Measurements from ENCODE around the gene COLEC11. TPM values are rescaled to one million over a fixed set of nuclear protein-coding genes. Genes with fewer than 3 reads are reported as not detected.

The COLEC11 gene
- total RNA-seq, 1 donor from 2014 or later: not detected

GRCh38 chr2:3664925-3665324, 70.0 kb downstream of the COLEC11 start:
- H3K4me3 Mint-ChIP-seq: no peak overlapping the region
- H3K9me3 Mint-ChIP-seq: no peaks in the 10 kb centered on the region
- intact Hi-C loops (cut with micrococcal nuclease): no loop called here
- H3K27ac Mint-ChIP-seq: no peak overlapping the region
- no peaks in the 10 kb centered on the region for H3K36me3 Mint-ChIP-seq (ENCODE audit: low read depth)
- no peaks in the 10 kb centered on the region for H3K27me3 Mint-ChIP-seq (ENCODE audit: insufficient read depth)
- DNase-seq (ENCODE audit: low spot score): no peak
- H3K4me1 Mint-ChIP-seq (ENCODE audit: low read depth): peaks cover 9% of the 10 kb centered on the region

GRCh38 chr2:3665886-3666612, 71.1 kb downstream of the COLEC11 start:
- no peak for DNase-seq (ENCODE audit: low spot score)
- no peak overlapping the region for H3K4me3 Mint-ChIP-seq

GRCh38 chr2:3666613-3666975, 71.7 kb downstream of the COLEC11 start:
- Mint-ChIP-seq H3K4me1 (ENCODE audit: low read depth) (no peaks in the 10 kb centered on the region), H3K4me3 (no peak overlapping the region), H3K36me3 (ENCODE audit: low read depth) (no peaks in the 10 kb centered on the region), H3K27me3 (ENCODE audit: insufficient read depth) (no peaks in the 10 kb centered on the region), H3K9me3 (no peaks in the 10 kb centered on the region), H3K27ac (no peak overlapping the region)
- DNase-seq (ENCODE audit: low spot score): no peak
- intact Hi-C loops (cut with micrococcal nuclease): no loop called here

More at GRCh38 chr2:3665886-3666612, 71.1 kb downstream of the COLEC11 start:
- no peaks in the 10 kb centered on the region for H3K27me3 Mint-ChIP-seq (ENCODE audit: insufficient read depth)
- no peaks in the 10 kb centered on the region for H3K36me3 Mint-ChIP-seq (ENCODE audit: low read depth)
- H3K27ac Mint-ChIP-seq: no peak overlapping the region
- intact Hi-C loops (cut with micrococcal nuclease): no loop called here
- no peaks in the 10 kb centered on the region for H3K9me3 Mint-ChIP-seq
- H3K4me1 Mint-ChIP-seq (ENCODE audit: low read depth): no peaks in the 10 kb centered on the region

GRCh38 chr2:3667151-3667631, 72.3 kb downstream of the COLEC11 start:
- no peak overlapping the region for H3K27ac Mint-ChIP-seq
- intact Hi-C loops (cut with micrococcal nuclease): no loop called here
- H3K4me1 Mint-ChIP-seq (ENCODE audit: low read depth): no peaks in the 10 kb centered on the region
- DNase-seq (ENCODE audit: low spot score): no peak
- H3K27me3 Mint-ChIP-seq (ENCODE audit: insufficient read depth): no peaks in the 10 kb centered on the region
- H3K36me3 Mint-ChIP-seq (ENCODE audit: low read depth): no peaks in the 10 kb centered on the region
- H3K4me3 Mint-ChIP-seq: no peak overlapping the region
- no peaks in the 10 kb centered on the region for H3K9me3 Mint-ChIP-seq

- no peaks in the 10 kb centered on the region for H3K4me1 Mint-ChIP-seq (ENCODE audit: low read depth)
- peaks cover 2% of the 10 kb centered on the region for H3K27me3 Mint-ChIP-seq (ENCODE audit: insufficient read depth)
- H3K27ac Mint-ChIP-seq: no peak overlapping the region
- DNase-seq (ENCODE audit: low spot score): no peak
- H3K9me3 Mint-ChIP-seq: no peaks in the 10 kb centered on the region
- intact Hi-C loops (cut with micrococcal nuclease): no loop called here
- no peak overlapping the region for H3K4me3 Mint-ChIP-seq
- no peaks in the 10 kb centered on the region for H3K36me3 Mint-ChIP-seq (ENCODE audit: low read depth)
Observed at GRCh38 chr2:3669656-3670055, 74.7 kb downstream of the COLEC11 start.

- no peaks in the 10 kb centered on the region for H3K36me3 Mint-ChIP-seq (ENCODE audit: low read depth)
- no peak overlapping the region for H3K4me3 Mint-ChIP-seq
- no peaks in the 10 kb centered on the region for H3K4me1 Mint-ChIP-seq (ENCODE audit: low read depth)
- intact Hi-C loops (cut with micrococcal nuclease): no loop called here
- no peak overlapping the region for H3K27ac Mint-ChIP-seq
- peaks cover 2% of the 10 kb centered on the region for H3K27me3 Mint-ChIP-seq (ENCODE audit: insufficient read depth)
- no peaks in the 10 kb centered on the region for H3K9me3 Mint-ChIP-seq
- DNase-seq (ENCODE audit: low spot score): no peak
Observed at GRCh38 chr2:3670376-3670775, 75.5 kb downstream of the COLEC11 start.

GRCh38 chr2:3670941-3671340, 76.0 kb downstream of the COLEC11 start:
- H3K27ac Mint-ChIP-seq: no peak overlapping the region
- H3K9me3 Mint-ChIP-seq: no peaks in the 10 kb centered on the region
- no peaks in the 10 kb centered on the region for H3K36me3 Mint-ChIP-seq (ENCODE audit: low read depth)
- intact Hi-C loops (cut with micrococcal nuclease): no loop called here
- no peak overlapping the region for H3K4me3 Mint-ChIP-seq
- DNase-seq (ENCODE audit: low spot score): no peak
- H3K4me1 Mint-ChIP-seq (ENCODE audit: low read depth): no peaks in the 10 kb centered on the region
- H3K27me3 Mint-ChIP-seq (ENCODE audit: insufficient read depth): peaks cover 2% of the 10 kb centered on the region

- Mint-ChIP-seq H3K4me3 (no peak overlapping the region), H3K36me3 (ENCODE audit: low read depth) (no peaks in the 10 kb centered on the region), H3K9me3 (no peaks in the 10 kb centered on the region), H3K4me1 (ENCODE audit: low read depth) (no peaks in the 10 kb centered on the region), H3K27ac (no peak overlapping the region), H3K27me3 (ENCODE audit: insufficient read depth) (peaks cover 2% of the 10 kb centered on the region)
- intact Hi-C loops (cut with micrococcal nuclease): no loop called here
- no peak for DNase-seq (ENCODE audit: low spot score)
Observed at GRCh38 chr2:3672861-3673678, 78.2 kb downstream of the COLEC11 start.

- Mint-ChIP-seq H3K27ac (no peak overlapping the region), H3K4me1 (ENCODE audit: low read depth) (no peaks in the 10 kb centered on the region), H3K4me3 (no peak overlapping the region), H3K36me3 (ENCODE audit: low read depth) (no peaks in the 10 kb centered on the region), H3K27me3 (ENCODE audit: insufficient read depth) (peaks cover 2% of the 10 kb centered on the region), H3K9me3 (no peaks in the 10 kb centered on the region)
- intact Hi-C loops (cut with micrococcal nuclease): no loop called here
- no peak for DNase-seq (ENCODE audit: low spot score)
Observed at GRCh38 chr2:3674066-3674845, 79.3 kb downstream of the COLEC11 start.

GRCh38 chr2:3675687-3676086, 80.8 kb downstream of the COLEC11 start:
- no peak for DNase-seq (ENCODE audit: low spot score)
- intact Hi-C loops (cut with micrococcal nuclease): no loop called here
- no peaks in the 10 kb centered on the region for H3K9me3 Mint-ChIP-seq
- no peak overlapping the region for H3K27ac Mint-ChIP-seq
- no peaks in the 10 kb centered on the region for H3K4me1 Mint-ChIP-seq (ENCODE audit: low read depth)
- no peaks in the 10 kb centered on the region for H3K36me3 Mint-ChIP-seq (ENCODE audit: low read depth)
- no peak overlapping the region for H3K4me3 Mint-ChIP-seq
- peaks cover 2% of the 10 kb centered on the region for H3K27me3 Mint-ChIP-seq (ENCODE audit: insufficient read depth)

GRCh38 chr2:3677436-3677835, 82.5 kb downstream of the COLEC11 start:
- H3K4me3 Mint-ChIP-seq: no peak overlapping the region
- H3K27me3 Mint-ChIP-seq (ENCODE audit: insufficient read depth): peaks cover 2% of the 10 kb centered on the region
- no peak overlapping the region for H3K27ac Mint-ChIP-seq
- no peaks in the 10 kb centered on the region for H3K36me3 Mint-ChIP-seq (ENCODE audit: low read depth)
- no peak for DNase-seq (ENCODE audit: low spot score)
- H3K4me1 Mint-ChIP-seq (ENCODE audit: low read depth): no peaks in the 10 kb centered on the region
- H3K9me3 Mint-ChIP-seq: no peaks in the 10 kb centered on the region
- intact Hi-C loops (cut with micrococcal nuclease): no loop called here

- Mint-ChIP-seq H3K4me1 (ENCODE audit: low read depth) (no peaks in the 10 kb centered on the region), H3K36me3 (ENCODE audit: low read depth) (no peaks in the 10 kb centered on the region), H3K9me3 (no peaks in the 10 kb centered on the region), H3K27ac (no peak overlapping the region), H3K4me3 (no peak overlapping the region), H3K27me3 (ENCODE audit: insufficient read depth) (no peaks in the 10 kb centered on the region)
- intact Hi-C loops (cut with micrococcal nuclease): no loop called here
- DNase-seq (ENCODE audit: low spot score): no peak
Observed at GRCh38 chr2:3678212-3678611, 83.3 kb downstream of the COLEC11 start.

- H3K27me3 Mint-ChIP-seq (ENCODE audit: insufficient read depth): no peaks in the 10 kb centered on the region
- H3K9me3 Mint-ChIP-seq: no peaks in the 10 kb centered on the region
- DNase-seq (ENCODE audit: low spot score): no peak
- no peak overlapping the region for H3K4me3 Mint-ChIP-seq
- no peak overlapping the region for H3K27ac Mint-ChIP-seq
- intact Hi-C loops (cut with micrococcal nuclease): no loop called here
- no peaks in the 10 kb centered on the region for H3K36me3 Mint-ChIP-seq (ENCODE audit: low read depth)
- H3K4me1 Mint-ChIP-seq (ENCODE audit: low read depth): no peaks in the 10 kb centered on the region
Observed at GRCh38 chr2:3679180-3679579, 84.3 kb downstream of the COLEC11 start.

Data from activated T-helper 1 cell treated with anti-CD3 and anti-CD28 coated beads, Interleukin-12 subunit alpha, Interleukin-12 subunit beta, Interleukin-2, Interleukin-4 antibody, amounts not matched to agents 30 ng/mL and 10 ng/mL and 1 ng/mL, durations not matched to agents 14 hours and 24 hours and 36 hours (primary cell).